Heart left ventricle (tissue), 16 donors: ENCODE data around the gene SLIT1. TPM values are rescaled to one million over a fixed set of nuclear protein-coding genes. Genes with fewer than 3 reads are reported as not detected.

Source experiments
- ATAC-seq, 4 donors: fragments of 200-7000 bp; cut with Tn5 transposase; one replicate each; pipeline ENCODE4 v1.9.1; 2020 to 2022; ENCODE audit warnings: moderate library complexity in 4 of 4, mild to moderate bottlenecking in 3 of 4, moderate number of reproducible peaks in 1 of 4
- DNase-seq, 5 donors: peaks; one replicate each; pipeline ENCODE4 v3.0.0-alpha.2; 2020
- H3K27ac ChIP-seq, 12 donors: fragments of 200-600 bp; sonication (generic) in 4 of 12; one replicate each; pipeline versions ENCODE4 v1.5.0 to v1.8.0; 2016 to 2022; ENCODE audit warnings: mild to moderate bottlenecking in 2 of 12
- H3K27me3 ChIP-seq, 9 donors: fragments of 200-600 bp; sonication (generic) in 2 of 9; one replicate each; pipeline versions ENCODE4 v1.5.1 to v1.8.0; 2016 to 2022; ENCODE audit warnings: mild to moderate bottlenecking in 3 of 9
- H3K36me3 ChIP-seq, 9 donors: fragments of 200-600 bp; sonication (generic) in 2 of 9; one replicate each; pipeline versions ENCODE4 v1.5.0 to v1.8.0; 2018 to 2022; ENCODE audit warnings: mild to moderate bottlenecking in 2 of 9
- H3K4me1 ChIP-seq, 12 donors: fragments of 200-600 bp; sonication (generic) in 4 of 12; one replicate each; pipeline versions ENCODE4 v1.5.0 to v1.8.0; 2016 to 2022; ENCODE audit warnings: mild to moderate bottlenecking in 3 of 12
- H3K4me3 ChIP-seq, 12 donors: fragments of 200-600 bp; sonication (generic) in 4 of 12; one replicate each; pipeline versions ENCODE4 v1.5.0 to v1.8.0; 2017 to 2022; ENCODE audit warnings: mild to moderate bottlenecking in 9 of 12, moderate library complexity in 4 of 12
- H3K9me3 ChIP-seq, 12 donors: fragments of 200-600 bp; sonication (generic) in 4 of 12; one replicate each; pipeline versions ENCODE4 v1.5.0 to v1.8.0; 2016 to 2022; ENCODE audit warnings: mild to moderate bottlenecking in 1 of 12
- CTCF ChIP-seq, 12 donors: fragments of 200-600 bp; sonication (generic) in 4 of 12; IDR thresholded peaks; one replicate each; pipeline versions ENCODE4 v1.5.0 to v1.8.0; 2018 to 2022; ENCODE audit warnings: antibody characterized with exemption in 12 of 12, mild to moderate bottlenecking in 5 of 12
- POLR2A ChIP-seq, 2 donors: fragments of 450-650 bp; IDR thresholded peaks; one replicate each; pipeline ENCODE4 v1.6.1; 2017; ENCODE audit warnings: antibody characterized with exemption in 2 of 2, mild to moderate bottlenecking in 2 of 2, moderate library complexity in 2 of 2
- WGBS, 4 donors: extraction: QIAGEN DNeasy Blood & Tissue Kit in 2 of 4; methylation state at CpG; one replicate each; pipeline versions ENCODE4 v1.1.5 to v1.1.7; 2013 to 2018; 5-methylcytosine and 5-hydroxymethylcytosine counted together
- intact Hi-C, 10 donors: fragments of 100-400 bp; cut with DNase I; formaldehyde crosslinking; loops; one replicate each; pipeline versions ENCODE4 v1.11.1 to v1.14.2; 2022
- polyA plus RNA-seq, 2 donors: library from polyadenylated mRNA; stranded (reverse); fragments of 200-250 nt; gene quantifications; one replicate each; pipeline ENCODE4 v1.2.3, GENCODE V29; 2013
- total RNA-seq, 9 donors: library from RNA; depleted of rRNA in 2 of 9; stranded (reverse); fragments of >200 nt in 2 of 9; fragmentation: NEBNext Ultra II Directional in 3 of 9; extraction: Animal tissue kit (Norgen Biotek cat#: 25700) in 3 of 9; gene quantifications; one replicate each; pipeline versions ENCODE4 v1.1.0 to v1.2.4, GENCODE V29; 2016 to 2023
- donor health status: ischemic (EF 13 %, LVEDD 7.1; RV severe dilation, severe dysfunction).
- donor health status: healthy with polysubstance abuse.
- donor health status: DM: no; HTN: yes; CAD: no.
- donor health status: DM: no; HTN: no; CAD: no.
- donor health status: ischemic (EF 25% LVEDD 6.9; RV normal size, moderate dysfunction).
- donor health status: ischemic (EF 25% LVEDD 5.7; RV mildly dilated, moderate dysfunction).
- donor health status: healthy.
- donor health status: DM: yes; HTN: yes; CAD: no.
- donor health status: ischemic (EF 35%, LVEDD 5.7; RV mildly dilated, moderate dysfunction).
- donor health status: nonischemic (EF 11% LVEDD 7.7; RV severe dilation, severe dysfunction).
- donor health status: DM: yes; HTN: yes; CAD: no.
- donor health status: PGD.
- donor health status: ischemic (EF 29% LVEDD 5.4; RV normal size, mild dysfunction).
- donor health status: nonischemic (EF 23%, LVEDD 6.1; RV moderate dilation, normal function).

Gene SLIT1
- total and polyA plus RNA-seq, 11 donors = 0.04 to 0.61 (median 0.12) TPM

- WGBS, 4 donors = 87 to 93% (median 90%) methylated on average over 13 to 15 of the region's 15 CpGs
- intact Hi-C loops = no loop called here
- TF ChIP-seq CTCF (IDR thresholded peaks at IDR 0.05) = no peak
- TF ChIP-seq POLR2A (IDR thresholded peaks at IDR 0.05) = no peak
- Histone ChIP-seq H3K4me1 (peaks cover 0 to 6% (median 0%) of the 10 kb centered on the region in 12 donors), H3K4me3 (no peak overlapping the region), H3K36me3 (no peaks in the 10 kb centered on the region), H3K27me3 (no peaks in the 10 kb centered on the region), H3K9me3 (no peaks in the 10 kb centered on the region), H3K27ac (no peak overlapping the region)
- no peak for ATAC-seq
- DNase-seq = peak in 2 of 5 donors; percentile 17 to 51
These were observed 125.2 kb downstream of the SLIT1 start for GRCh38 chr10:97060441-97061084.

DNA sequence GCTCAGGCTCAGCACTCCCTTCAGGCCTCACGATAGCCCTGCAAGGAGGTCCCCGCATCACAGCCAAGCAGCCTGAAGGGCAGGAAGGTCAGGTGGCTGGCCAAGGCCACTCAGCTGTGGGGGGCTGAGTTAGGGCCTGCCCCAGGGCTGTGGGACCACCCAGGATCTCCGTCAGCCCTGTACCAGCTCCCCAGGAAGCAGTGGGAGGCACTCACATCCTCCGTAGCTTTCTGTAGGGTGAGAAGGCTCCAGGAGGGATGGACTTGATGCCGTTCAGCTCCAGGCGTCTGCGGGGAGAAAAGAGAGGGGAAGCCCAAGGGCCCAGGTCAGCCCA lies 125.9 kb downstream of the SLIT1 start:
- no peaks in the 10 kb centered on the region for H3K27me3 ChIP-seq
- H3K27ac ChIP-seq = no peak overlapping the region

DNA sequence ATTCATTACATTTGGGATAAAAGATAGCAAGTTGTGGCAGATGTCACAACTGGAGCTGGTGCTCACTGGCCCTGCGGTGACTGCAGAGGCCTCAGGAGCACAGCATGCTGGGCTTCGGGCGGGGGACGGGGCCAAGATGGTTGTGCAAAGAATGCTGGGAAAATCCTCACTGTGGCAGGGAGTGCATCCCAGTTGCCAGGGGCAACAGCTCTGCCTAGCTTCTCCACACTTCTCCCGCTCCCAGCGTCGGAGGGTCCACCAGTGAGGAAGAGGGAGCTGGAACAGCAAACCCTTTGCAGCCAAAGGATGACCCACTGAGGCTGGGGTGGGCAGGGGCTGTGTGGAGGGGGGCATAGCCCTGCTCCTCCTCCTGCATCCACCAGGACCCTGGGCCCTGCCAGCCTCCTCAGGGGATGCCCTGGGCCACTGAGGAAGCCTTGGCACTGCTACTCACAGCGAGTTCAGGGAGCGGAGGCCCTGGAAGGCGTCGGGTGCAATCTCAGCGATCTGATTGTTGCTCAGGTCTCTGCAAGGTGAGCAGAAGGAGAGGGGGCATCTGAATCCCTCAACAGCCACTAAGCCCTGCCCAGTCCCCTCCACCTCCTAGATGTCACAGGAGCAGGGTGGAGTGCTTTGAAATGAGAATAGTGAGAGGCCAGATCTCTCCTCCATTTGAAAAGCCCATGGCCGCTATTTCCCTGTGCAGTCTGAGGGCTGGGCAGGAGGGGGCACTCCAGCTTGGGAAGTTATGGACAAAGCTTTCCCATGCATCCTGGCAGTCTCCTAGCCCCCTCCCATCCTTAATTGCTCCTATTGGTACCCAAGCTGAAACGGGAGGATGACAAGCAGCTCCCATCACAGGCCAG lies 126.5 kb downstream of the SLIT1 start:
- DNase-seq (peak in 2 of 5 donors; percentile 13 to 46), ATAC-seq (no peak)
- Histone ChIP-seq H3K27me3 (no peaks in the 10 kb centered on the region), H3K36me3 (no peaks in the 10 kb centered on the region), H3K4me1 (peaks cover 0 to 6% (median 0%) of the 10 kb centered on the region in 12 donors), H3K27ac (no peak overlapping the region), H3K9me3 (no peaks in the 10 kb centered on the region), H3K4me3 (no peak overlapping the region)
- WGBS, 4 donors = 84 to 91% (median 88%) methylated on average over 13 to 14 of the region's 14 CpGs
- intact Hi-C loops = no loop called here
- TF ChIP-seq CTCF (IDR thresholded peaks at IDR 0.05) (no peak), POLR2A (IDR thresholded peaks at IDR 0.05) (no peak)

More for the DNA sequence above, 125.9 kb downstream of the SLIT1 start:
- Histone ChIP-seq H3K9me3 (no peaks in the 10 kb centered on the region), H3K4me1 (peaks cover 0 to 6% (median 0%) of the 10 kb centered on the region in 12 donors), H3K4me3 (no peak overlapping the region), H3K36me3 (no peaks in the 10 kb centered on the region)
- DNase-seq = peak in 2 of 5 donors; percentile 12 to 25
- TF ChIP-seq CTCF (IDR thresholded peaks at IDR 0.05) = no peak
- no peak for TF ChIP-seq POLR2A (IDR thresholded peaks at IDR 0.05)
- no peak for ATAC-seq
- WGBS, 4 donors = 55 to 77% (median 76%) methylated on average over 5 to 7 of the region's 7 CpGs
- intact Hi-C loops = no loop called here

GRCh38 chr10:97058521-97058920 lies 127.2 kb downstream of the SLIT1 start:
- no peaks in the 10 kb centered on the region for H3K9me3 ChIP-seq
- no peaks in the 10 kb centered on the region for H3K36me3 ChIP-seq
- no peak overlapping the region for H3K4me3 ChIP-seq
- 38 to 61% (median 47%) methylated on average over 4 of the region's 4 CpGs for WGBS, 4 donors
- intact Hi-C loops = no loop called here
- H3K27me3 ChIP-seq = no peaks in the 10 kb centered on the region
- H3K4me1 ChIP-seq = peaks cover 0 to 6% (median 0%) of the 10 kb centered on the region in 12 donors
- no peak for TF ChIP-seq POLR2A (IDR thresholded peaks at IDR 0.05)
- TF ChIP-seq CTCF (IDR thresholded peaks at IDR 0.05) = no peak
- DNase-seq (peak in 3 of 5 donors; percentile 43 to 51 (median 47)), ATAC-seq (peak; percentile 49 to 92 (median 80))
- no peak overlapping the region for H3K27ac ChIP-seq
